GM13976 (cell line): ENCODE results near the gene ABLIM3.

Experiments
- DNase-seq: peaks from one replicate; pipeline ENCODE4 v3.0.0; 2012; ENCODE audit warnings: low spot score
- in situ Hi-C: fragments of 300-500 bp; cut with MboI; formaldehyde crosslinking; loops from one replicate; pipeline ENCODE4 v1.12.0; 2022; ENCODE audit warnings: low sequenced_read_pairs, mixed read lengths, inconsistent platforms; ENCODE audit not compliant: unreplicated experiment
- TF ChIP-seq, protein P1 (sequence below): IDR thresholded peaks from 2 replicates; pipeline ENCODE4 v1.5.1; 2012; ENCODE audit warnings: borderline replicate concordance, mild to moderate bottlenecking; ENCODE audit not compliant: insufficient read depth; ENCODE audit errors: extremely low read depth, missing control alignments, control extremely low read depth

The ABLIM3 gene

DNA sequence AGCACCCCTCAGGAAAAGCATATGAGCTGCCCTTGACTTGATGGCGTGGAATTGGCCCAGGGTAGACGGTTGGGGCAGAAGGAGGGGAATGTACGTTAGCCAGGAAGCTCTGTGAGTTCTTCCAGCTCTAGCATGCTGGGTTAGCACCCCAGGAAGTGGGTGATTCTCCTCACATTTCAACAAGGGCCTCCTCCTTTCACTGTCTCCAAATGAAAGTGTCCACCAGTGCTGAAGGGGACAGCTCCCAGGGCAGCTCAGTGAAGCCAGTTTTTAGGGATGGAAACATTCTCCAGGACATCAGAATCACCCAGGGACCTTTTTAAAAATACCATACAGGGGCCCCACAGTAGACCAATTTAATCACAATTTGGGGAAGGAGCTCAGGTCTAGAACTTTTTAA lies 113.2 kb downstream of the ABLIM3 start:
- TF ChIP-seq, protein P1, sequence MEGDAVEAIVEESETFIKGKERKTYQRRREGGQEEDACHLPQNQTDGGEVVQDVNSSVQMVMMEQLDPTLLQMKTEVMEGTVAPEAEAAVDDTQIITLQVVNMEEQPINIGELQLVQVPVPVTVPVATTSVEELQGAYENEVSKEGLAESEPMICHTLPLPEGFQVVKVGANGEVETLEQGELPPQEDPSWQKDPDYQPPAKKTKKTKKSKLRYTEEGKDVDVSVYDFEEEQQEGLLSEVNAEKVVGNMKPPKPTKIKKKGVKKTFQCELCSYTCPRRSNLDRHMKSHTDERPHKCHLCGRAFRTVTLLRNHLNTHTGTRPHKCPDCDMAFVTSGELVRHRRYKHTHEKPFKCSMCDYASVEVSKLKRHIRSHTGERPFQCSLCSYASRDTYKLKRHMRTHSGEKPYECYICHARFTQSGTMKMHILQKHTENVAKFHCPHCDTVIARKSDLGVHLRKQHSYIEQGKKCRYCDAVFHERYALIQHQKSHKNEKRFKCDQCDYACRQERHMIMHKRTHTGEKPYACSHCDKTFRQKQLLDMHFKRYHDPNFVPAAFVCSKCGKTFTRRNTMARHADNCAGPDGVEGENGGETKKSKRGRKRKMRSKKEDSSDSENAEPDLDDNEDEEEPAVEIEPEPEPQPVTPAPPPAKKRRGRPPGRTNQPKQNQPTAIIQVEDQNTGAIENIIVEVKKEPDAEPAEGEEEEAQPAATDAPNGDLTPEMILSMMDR = no peak
- DNase-seq = no peak
- in situ Hi-C loops = loop anchor here (25.0 kb wide), 1 partner anchor 517 kb away; no protein-coding TSS in a partner anchor

DNA sequence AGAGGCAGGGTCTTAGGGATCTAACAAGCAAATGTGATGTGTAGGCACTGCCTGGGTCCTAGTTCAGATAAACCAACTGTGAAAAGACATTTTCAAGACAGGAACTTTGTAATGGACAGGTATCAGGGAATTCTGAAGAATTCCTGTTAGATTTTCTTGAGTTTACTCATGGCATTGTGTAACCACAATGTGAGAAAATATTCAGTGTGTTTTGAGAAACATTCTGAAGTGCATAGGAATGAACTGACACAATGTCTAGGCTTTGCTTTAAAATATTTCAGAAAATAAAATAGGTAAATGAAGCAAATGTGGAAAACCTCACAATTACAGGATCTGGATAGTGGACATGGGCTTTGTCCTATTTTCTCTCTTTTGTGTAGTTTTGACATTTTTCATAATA lies 115.2 kb downstream of the ABLIM3 start:
- in situ Hi-C loops = loop anchor here (25.0 kb wide), 1 partner anchor 519 kb away; no protein-coding TSS in a partner anchor
- no peak for DNase-seq
- TF ChIP-seq, protein P1 = no peak

DNA sequence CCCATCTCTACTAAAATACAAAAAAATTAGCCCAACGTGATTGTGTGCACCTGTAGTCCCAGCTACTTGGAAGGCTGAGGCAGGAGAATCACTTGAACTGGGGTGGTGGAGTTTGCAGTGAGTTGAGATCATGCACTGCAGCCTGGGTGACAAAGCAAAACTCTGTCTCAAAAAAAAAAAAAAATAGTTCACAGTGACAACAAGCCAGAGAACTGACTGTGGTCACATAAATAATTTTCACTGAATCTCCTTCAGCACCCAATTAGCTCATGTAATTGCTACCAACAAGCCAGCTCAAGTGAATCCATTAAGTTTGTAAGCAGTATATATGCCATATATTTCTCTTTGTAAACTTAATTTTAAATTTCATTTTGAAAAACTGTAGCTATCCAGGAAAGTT lies 115.8 kb downstream of the ABLIM3 start:
- no peak for DNase-seq
- TF ChIP-seq, protein P1 = no peak
- in situ Hi-C loops = loop anchor here (25.0 kb wide), 1 partner anchor 520 kb away; no protein-coding TSS in a partner anchor

DNA sequence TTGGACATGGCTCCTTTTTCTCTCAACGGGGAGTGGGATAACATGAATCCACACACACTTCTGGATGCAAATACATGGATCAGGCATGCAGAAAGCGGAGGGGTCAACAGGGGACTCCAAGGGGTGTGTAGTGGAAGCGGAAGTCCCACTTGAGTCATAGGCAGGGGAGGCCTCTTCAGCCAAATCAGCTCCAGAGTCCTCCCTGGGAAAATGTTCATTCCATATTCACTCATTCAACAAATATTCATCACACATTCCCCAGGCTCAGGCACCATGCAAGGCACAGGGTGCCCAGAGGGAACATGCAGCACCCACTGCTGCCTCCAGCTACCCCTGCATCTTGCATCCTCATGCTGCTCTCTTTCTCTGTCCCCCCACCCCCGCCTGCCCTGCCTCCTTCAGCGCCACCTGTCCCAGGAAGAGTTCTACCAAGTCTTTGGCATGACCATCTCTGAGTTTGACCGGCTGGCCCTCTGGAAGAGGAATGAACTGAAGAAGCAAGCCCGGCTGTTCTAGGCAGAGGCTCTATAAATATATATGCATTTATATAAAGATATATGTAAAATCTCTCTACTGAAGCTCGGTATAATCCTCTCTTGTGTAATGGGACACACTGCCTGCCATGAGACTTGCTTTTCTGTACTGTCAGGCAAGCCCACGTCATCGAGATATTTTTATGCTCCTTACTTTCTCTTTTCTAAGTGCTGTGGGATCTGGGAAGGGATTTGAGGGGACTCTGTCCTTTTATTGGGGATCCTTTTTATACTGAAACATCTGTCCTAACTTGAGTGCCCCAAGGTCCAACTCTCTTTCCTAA lies 116.8 kb downstream of the ABLIM3 start:
- no peak for DNase-seq
- in situ Hi-C loops = loop anchor here (25.0 kb wide), 1 partner anchor 521 kb away; no protein-coding TSS in a partner anchor
- TF ChIP-seq, protein P1 = no peak

DNA sequence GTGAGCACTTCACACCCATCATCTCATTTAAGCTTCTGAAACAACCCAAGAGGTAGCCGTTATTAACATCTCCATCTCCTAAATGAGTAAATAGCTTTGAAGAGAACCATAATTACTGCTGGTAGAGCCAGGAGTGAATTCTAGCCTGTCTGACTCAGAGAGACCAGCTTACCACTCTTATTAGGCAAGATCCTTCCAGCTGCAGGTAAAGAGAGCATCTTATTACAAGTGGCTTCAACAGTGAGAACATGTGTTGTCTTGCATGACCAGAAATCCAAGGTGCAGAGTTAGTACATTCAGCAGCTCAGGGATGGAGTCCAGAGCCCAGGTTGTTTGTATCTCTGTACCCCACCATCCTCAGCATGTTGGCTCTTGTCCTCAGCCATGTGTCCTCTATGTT lies 119.5 kb downstream of the ABLIM3 start:
- TF ChIP-seq, protein P1 = no peak
- in situ Hi-C loops = loop anchor here (10.0 to 25.0 kb wide), 2 partner anchors 136 to 523 kb away; no protein-coding TSS in a partner anchor
- no peak for DNase-seq

DNA sequence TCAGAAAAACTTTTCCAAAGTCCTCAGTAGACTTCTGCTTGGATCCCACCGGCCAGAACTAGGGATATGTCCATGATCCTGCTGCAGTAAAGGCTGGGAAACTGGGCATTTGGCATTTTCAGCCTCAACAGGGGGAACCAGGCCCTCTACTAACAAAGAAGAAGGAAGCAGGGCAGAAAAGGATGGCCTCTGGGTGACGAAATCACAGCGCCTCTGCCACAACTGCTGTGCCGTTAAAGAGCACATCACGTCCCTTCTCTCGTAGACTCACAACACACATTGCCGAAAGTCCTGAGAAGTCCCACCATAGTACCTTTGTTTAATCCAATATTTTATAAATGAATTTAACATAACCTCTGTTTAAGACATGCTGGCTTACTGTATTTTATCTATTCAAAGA lies 120.0 kb downstream of the ABLIM3 start:
- no peak for DNase-seq
- in situ Hi-C loops = loop anchor here (10.0 to 25.0 kb wide), 2 partner anchors 136 to 524 kb away; no protein-coding TSS in a partner anchor
- TF ChIP-seq, protein P1 = no peak
